GM19240 (cell line): ENCODE data around the gene MIOX.
"Not testable (repeated sequence)": the region's sequence is repeated elsewhere in the genome, so short reads cannot be mapped to it uniquely, and the experiment has no call there.

Experiments
- DNase-seq: peaks from one replicate; pipeline ENCODE4 v3.0.0; 2011; ENCODE audit warnings: low spot score; ENCODE audit not compliant: insufficient read length

Gene MIOX

DNA sequence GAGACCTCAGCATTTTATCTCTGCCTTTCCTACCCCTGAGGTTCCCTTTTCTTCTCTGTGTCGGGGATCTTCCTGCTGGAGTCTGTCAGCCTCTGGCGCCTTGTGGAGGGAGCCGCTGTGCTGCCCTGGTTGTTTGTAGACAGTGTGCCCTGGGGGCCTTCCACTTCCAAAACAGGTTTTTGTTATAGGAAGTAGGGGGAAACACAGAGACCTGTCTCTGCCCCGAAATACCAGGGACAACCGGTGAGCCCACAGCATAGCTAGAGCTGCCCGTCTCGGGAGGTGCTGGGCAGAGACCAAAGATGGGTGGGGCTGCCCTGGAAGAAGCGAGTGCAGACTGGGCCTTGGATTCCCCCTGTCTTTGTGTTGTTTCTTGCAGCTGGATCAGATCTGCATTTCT is 29.4 kb downstream of the MIOX start:
- DNase-seq: no peak

GRCh38 chr22:50516891-50517290 is 30.2 kb downstream of the MIOX start:
- DNase-seq: no peak

GRCh38 chr22:50517495-50518260 is 31.0 kb downstream of the MIOX start:
- DNase-seq: no peak

DNA sequence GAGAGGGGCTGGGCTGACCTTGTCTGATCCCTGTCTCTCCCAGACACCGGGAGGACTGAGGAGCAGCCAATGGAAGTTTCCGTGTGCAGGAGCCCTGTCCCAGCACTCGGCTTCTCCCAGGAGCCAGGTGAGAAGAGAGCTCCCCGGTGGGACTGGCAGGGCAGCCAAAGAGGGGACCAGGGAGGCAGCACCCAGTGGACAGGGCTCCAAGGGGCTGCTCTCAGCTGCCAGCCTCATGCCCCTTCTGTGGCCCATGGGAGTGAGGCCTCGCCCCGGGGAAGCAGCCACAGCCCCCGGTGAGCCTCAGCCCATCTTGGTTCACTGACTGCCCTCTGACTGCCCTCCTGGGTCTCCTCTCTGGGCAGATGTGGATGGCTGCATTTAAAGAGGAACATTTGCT is 31.9 kb downstream of the MIOX start:
- no peak for DNase-seq

- DNase-seq: no peak
These were observed 32.5 kb downstream of the MIOX start for GRCh38 chr22:50519151-50519550.

- DNase-seq: not testable (repeated sequence)
These were observed 33.5 kb downstream of the MIOX start for GRCh38 chr22:50520184-50520583.

DNA sequence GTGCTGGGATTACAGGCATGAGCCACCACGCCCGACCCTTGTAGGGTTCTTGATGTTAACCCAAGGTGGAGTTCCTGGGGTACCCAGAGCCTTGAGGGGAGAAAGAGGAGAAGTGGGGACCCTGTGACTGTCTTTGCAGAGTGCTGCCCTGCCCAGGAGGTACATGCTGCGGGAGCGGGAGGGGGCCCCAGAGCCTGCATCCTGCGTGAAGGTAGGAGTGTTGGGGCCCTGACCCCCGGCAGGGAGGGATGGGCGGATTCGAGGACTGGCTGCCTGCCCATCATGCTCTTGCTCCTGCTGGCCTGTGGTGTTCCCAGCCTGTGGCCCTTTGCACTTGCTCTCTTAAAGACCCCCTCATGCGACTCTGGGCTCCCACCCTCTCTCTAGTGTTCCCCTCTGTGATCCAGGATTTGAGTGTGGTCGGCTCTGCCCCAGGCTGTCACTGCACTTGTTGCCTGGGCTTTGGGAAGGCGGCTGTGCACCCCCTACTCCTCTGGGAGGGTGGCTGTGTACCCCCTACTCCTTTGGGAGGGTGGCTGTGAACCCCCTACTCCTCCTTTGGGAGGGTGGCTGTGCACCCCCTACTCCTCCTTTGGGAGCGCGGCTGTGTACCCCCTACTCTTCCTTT is 34.3 kb downstream of the MIOX start:
- DNase-seq: no peak

DNA sequence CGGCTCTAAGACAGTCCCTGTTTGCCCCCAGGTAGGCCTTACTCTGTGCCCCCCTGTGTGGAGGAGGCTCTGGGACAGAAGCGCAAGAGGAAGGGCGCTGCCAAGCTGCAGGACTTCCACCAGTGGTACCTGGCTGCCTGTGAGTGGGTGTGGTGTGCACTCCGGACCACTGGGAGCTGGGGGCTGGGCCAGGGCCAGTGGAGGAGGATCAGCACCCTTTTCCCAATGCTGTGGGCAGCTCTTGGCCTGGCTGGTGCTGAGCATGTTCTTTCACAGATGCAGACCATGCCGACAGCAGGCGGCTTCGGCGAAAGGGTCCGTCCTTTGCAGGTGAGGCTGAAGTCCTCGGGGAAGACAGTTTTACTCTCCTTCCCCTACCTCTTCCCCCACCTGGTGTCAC is 35.1 kb downstream of the MIOX start:
- no peak for DNase-seq

GRCh38 chr22:50522208-50522805 is 35.6 kb downstream of the MIOX start:
- no peak for DNase-seq

DNA sequence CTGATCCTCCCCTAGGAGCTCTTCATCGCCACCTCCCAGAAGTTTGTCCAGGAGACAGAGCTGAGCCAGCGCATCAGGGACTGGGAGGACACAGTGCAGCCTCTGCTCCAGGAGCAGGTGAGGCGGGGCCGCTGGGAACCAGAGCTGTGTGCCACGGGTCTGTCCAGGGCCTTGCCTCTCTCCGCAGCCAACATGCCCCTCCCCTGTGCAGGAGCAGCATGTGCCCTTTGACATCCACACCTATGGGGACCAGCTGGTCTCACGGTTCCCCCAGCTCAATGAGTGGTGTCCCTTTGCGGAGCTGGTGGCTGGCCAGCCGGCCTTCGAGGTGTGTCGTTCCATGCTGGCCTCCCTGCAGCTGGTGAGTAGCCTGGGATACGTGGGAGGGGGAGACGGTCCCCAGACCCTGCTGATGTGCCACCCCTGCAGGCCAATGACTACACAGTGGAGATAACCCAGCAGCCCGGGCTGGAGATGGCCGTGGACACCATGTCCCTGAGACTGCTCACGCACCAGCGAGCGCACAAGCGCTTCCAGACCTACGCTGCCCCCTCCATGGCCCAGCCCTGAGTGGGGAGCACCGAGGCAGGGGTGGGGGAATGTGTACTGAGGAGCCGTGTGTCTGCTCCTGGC is 36.3 kb downstream of the MIOX start:
- no peak for DNase-seq

GRCh38 chr22:50523458-50523805 is 36.8 kb downstream of the MIOX start:
- DNase-seq: no peak

DNA sequence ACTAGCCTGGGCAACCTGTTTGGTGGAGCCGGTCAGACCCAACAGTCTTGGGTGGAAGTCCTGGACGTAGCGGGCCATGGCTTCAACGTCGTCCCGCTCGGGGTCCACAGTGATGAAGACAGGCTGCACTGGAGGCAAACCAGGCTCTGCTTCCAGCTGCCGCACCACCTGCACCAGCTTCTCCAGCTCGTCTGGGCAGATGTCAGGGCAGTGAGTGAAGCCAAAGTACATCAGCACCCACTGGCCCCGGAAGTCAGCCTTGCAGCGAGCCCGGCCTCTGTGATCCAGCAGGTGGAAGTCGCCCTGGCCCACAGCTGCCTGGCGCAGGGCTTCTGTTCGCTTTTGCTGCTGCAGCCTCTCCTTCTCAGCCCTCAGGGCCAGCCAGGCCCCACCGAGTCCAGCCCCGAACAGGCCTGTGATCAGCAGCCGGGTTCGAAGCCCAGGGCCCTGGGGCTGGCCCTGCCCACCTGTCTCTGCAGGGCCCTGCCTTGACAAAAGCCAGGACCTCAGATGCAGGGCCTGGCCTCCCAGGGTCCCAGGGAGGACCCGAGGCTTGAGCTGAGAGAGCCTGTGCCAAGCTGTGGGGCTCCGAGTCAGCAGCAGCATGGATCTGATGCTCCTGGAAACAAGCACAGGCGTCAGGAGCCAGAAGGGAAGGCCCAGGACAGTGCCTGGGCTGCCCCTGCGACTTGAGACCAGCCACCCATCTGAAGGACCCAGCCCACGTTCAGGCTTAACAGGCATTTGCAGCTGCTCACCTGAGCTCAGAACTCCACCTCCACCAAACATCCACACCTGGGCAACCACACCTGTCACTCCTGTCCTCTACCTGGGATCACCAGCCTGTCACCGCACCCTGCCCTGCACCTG is 37.4 kb downstream of the MIOX start:
- DNase-seq: no peak

GRCh38 chr22:50524676-50525103 is 38.0 kb downstream of the MIOX start:
- DNase-seq: no peak

DNA sequence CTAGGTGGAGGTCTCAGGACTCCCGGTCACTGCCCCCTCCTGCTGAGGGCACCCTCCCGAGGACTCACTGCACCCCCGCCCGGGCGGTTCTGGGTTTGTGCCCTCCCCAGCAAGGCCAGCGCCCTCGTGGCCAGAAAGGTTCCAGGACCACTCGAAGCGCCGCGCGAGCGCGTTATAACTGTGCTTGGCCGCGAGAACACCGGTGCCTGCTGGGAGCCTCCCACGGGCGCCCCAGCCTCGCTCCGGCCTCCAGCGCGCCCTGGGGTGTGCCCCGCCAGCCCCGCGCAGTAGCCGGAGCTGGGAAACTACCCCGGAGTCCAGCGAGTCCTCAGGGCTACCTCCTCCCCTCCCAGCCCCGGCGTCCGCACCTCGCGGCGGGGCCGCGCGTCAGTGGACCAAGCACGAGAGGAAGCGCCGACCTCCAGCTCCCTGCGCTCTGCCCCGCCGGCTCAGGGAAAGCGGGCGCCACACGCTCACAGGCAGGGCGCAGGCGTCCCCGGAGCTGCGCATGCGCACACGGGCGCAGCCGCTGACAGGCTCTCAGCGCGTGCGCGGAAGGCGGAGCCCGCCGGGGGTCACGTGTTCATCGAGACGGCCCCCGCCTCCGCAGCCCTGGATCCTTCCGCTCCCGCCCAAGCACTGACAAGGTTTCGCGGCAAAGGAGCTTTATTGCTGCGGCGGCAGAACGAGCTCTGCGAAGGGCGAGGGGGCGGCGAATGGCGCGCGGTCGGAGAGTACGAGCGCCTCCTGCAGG is 38.6 kb downstream of the MIOX start, which contains the start of gene SCO2:
Gene SCO2 (minus strand): TSS at position 495 of the 754 bp plus-strand sequence. CDS start 1,187 bp downstream, outside the sequence.
- peak; percentile 93 for DNase-seq

GRCh38 chr22:50525858-50526107 is 39.1 kb downstream of the MIOX start:
- DNase-seq: no peak

GRCh38 chr22:50526108-50526833 is 39.6 kb downstream of the MIOX start:
- no peak for DNase-seq

DNA sequence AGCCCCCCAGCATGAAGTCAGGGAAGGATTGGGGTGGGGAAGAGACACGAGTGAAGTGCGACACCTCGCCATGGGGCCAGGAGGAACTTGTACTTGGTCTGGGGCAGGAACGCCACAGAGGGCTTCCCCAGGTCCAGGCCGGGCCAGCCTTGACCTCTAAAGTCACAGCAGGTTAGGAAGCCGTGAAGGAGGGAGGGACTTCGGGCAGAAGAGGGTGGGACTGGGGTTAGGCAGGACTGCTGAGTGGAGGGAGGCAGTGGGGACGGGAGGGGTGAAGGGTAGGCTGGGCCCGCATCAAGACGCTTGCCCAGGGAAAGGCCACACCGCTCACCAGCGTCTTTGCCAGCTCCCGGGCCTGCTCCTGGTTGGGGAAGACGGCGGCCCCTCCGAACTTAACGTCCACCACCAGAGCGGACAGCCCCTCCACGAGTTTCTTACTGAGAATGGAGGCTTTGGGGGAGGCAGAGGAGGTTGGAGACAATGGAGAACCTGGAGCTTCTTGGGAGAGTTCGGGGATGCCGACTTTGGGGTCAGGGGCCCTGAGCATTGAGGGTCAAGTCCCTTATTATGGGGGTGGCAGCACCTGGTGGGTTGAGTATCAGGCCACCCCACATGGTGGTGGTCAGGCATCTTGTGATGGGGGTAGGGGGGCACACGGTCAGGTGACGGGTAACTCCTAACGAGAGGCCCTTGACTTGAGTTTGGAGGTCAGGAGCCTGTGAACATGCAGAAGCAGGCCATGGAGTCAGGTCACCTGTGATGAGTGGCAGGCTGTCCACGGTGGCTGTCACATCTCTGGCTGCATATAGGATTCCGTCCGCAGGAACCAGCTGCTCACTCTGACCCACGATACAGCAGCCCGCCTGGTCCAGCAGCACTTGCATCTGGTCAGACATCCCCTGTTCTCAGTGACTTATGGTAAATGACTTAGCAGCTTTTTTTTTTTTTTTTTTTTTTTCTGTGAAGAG is 40.5 kb downstream of the MIOX start:
- no peak for DNase-seq

GRCh38 chr22:50527921-50528681 is 41.4 kb downstream of the MIOX start:
- DNase-seq: no peak
